Transverse colon (tissue), 4 donors: ENCODE data around the gene KIF12. TPM values are rescaled to one million over a fixed set of nuclear protein-coding genes. Genes with fewer than 3 reads are reported as not detected.
A peak's percentile ranks its signal among the peaks of the same experiment; 100 is the strongest.

ENCODE experiments used
- DNase-seq: peaks from one replicate; pipeline ENCODE4 v3.0.0-alpha.2; 2019
- H3K27ac ChIP-seq, 4 donors: fragments of 200-600 bp; sonication (generic); 2 replicates each; pipeline ENCODE4 v1.5.1; 2016 to 2018; ENCODE audit warnings: inconsistent platforms in 4 of 4
- H3K27me3 ChIP-seq: fragments of 200-600 bp; sonication (generic); 2 replicates; pipeline ENCODE4 v1.5.1; 2017; ENCODE audit warnings: inconsistent platforms
- H3K36me3 ChIP-seq, 4 donors: fragments of 200-600 bp; sonication (generic); 2 replicates each; pipeline ENCODE4 v1.5.1; 2017 to 2019; ENCODE audit warnings: inconsistent platforms in 4 of 4
- H3K4me1 ChIP-seq, 4 donors: fragments of 200-600 bp; sonication (generic); 2 replicates each; pipeline ENCODE4 v1.5.1; 2017 to 2020; ENCODE audit warnings: inconsistent platforms in 4 of 4
- H3K4me3 ChIP-seq, 4 donors: fragments of 200-600 bp; sonication (generic); 1 replicate in 1 of 4; 2 replicates in 3 of 4; pipeline versions ENCODE4 v1.5.1 to v1.6.1; 2017 to 2019; ENCODE audit warnings: inconsistent platforms in 4 of 4
- H3K9me3 ChIP-seq, 2 donors: fragments of 200-600 bp; sonication (generic); 2 replicates each; pipeline ENCODE4 v1.5.1; 2017 to 2019; ENCODE audit warnings: inconsistent platforms in 2 of 2
- CTCF ChIP-seq, 5 experiments: fragments of 200-600 bp in 3 of 5; fragments of 450-650 bp in 2 of 5; sonication (generic) in 3 of 5; IDR thresholded peaks; 1 replicate in 2 of 5; 2 replicates in 3 of 5; pipeline ENCODE4 v1.5.1; 2016 to 2017; ENCODE audit warnings: antibody characterized with exemption in 5 of 5, inconsistent platforms in 3 of 5, mild to moderate bottlenecking in 2 of 5, moderate library complexity in 1 of 5
- EP300 ChIP-seq: sonication (generic); formaldehyde crosslinking; IDR thresholded peaks from one replicate; pipeline ENCODE4 v1.6.1; 2017; ENCODE audit warnings: antibody characterized with exemption, low read depth
- POLR2A ChIP-seq: fragments of 450-650 bp; IDR thresholded peaks from one replicate; pipeline ENCODE4 v1.6.1; 2016; ENCODE audit warnings: antibody characterized with exemption, mild to moderate bottlenecking, moderate library complexity
- POLR2AphosphoS5 ChIP-seq, 3 donors: sonication (generic); formaldehyde crosslinking; IDR thresholded peaks; one replicate each; pipeline ENCODE4 v1.6.1; 2016; ENCODE audit warnings: antibody characterized with exemption in 3 of 3
- WGBS, 2 donors: methylation state at CpG; one replicate each; pipeline ENCODE4 v1.1.5; 2018; ENCODE audit warnings: low coverage in 1 of 2; 5-methylcytosine and 5-hydroxymethylcytosine counted together
- in situ Hi-C, 4 donors: fragments of 200-750 bp; cut with MboI; loops; one replicate each; pipeline versions ENCODE4 v1.15.0 to v1.15.1; 2017; ENCODE audit warnings: low sequenced_read_pairs in 3 of 4, low pct_ligation_motif_present in 1 of 4, low pct_unique_long_range_greater_than_20kb in 1 of 4
- intact Hi-C: fragments of 100-400 bp; cut with DNase I; formaldehyde crosslinking; loops from one replicate; pipeline ENCODE4 v1.15.1; 2023; ENCODE audit warnings: low total_unique reads
- total RNA-seq, 4 donors: library from RNA; depleted of rRNA; stranded (reverse); fragments of >200 nt; gene quantifications; one replicate each; pipeline ENCODE4 v1.1.0, GENCODE V29; 2016

KIF12 gene
- total RNA-seq, 4 donors from 2014 or later = 10.6 to 37.2 (median 20.0) TPM

GRCh38 chr9:114097613-114098020, 1.5 kb downstream of the KIF12 start:
- Histone ChIP-seq H3K9me3 (peaks cover 0 to 4% of the 10 kb centered on the region in 2 donors), H3K4me1 (peaks cover 5 to 22% (median 20%) of the 10 kb centered on the region in 4 donors), H3K27ac (peak overlapping the region; percentile 48 to 82 (median 60)), H3K36me3 (no peaks in the 10 kb centered on the region), H3K27me3 (peaks cover 18% of the 10 kb centered on the region), H3K4me3 (peak overlapping the region; percentile 16 to 56 (median 40))
- 26% methylated on average over 18 of the region's 18 CpGs; no CpG with 5 or more reads in 1 of the 2 donors for WGBS, 2 donors
- in situ Hi-C loops = loop anchor here in 1 of 4 donors (25.0 kb wide), 1 partner anchor 190 kb away; no protein-coding TSS in a partner anchor
- intact Hi-C loops = no loop called here
- TF ChIP-seq EP300 = no peak
- no peak for TF ChIP-seq POLR2AphosphoS5 (IDR thresholded peaks at IDR 0.05)
- no peak for TF ChIP-seq CTCF (IDR thresholded peaks at IDR 0.05)
- no peak for TF ChIP-seq POLR2A
- peak; percentile 72 for DNase-seq

GRCh38 chr9:114096866-114097612, 2.1 kb downstream of the KIF12 start:
- TF ChIP-seq EP300 = no peak
- TF ChIP-seq POLR2AphosphoS5 (IDR thresholded peaks at IDR 0.05) = no peak
- no peak for TF ChIP-seq POLR2A
- no peak for TF ChIP-seq CTCF (IDR thresholded peaks at IDR 0.05)
- Histone ChIP-seq H3K4me1 (peaks cover 5 to 22% (median 20%) of the 10 kb centered on the region in 4 donors), H3K27me3 (peaks cover 18% of the 10 kb centered on the region), H3K4me3 (no peak overlapping the region), H3K9me3 (peaks cover 0 to 2% of the 10 kb centered on the region in 2 donors), H3K27ac (peak overlapping the region in 1 of 4 donors; percentile 82), H3K36me3 (no peaks in the 10 kb centered on the region)
- in situ Hi-C loops (loop anchor here in 1 of 4 donors (25.0 kb wide), 1 partner anchor 190 kb away; no protein-coding TSS in a partner anchor), intact Hi-C loops (no loop called here)
- DNase-seq = no peak
- WGBS, 2 donors = 51% methylated on average over 14 of the region's 14 CpGs; no CpG with 5 or more reads in 1 of the 2 donors

- peaks cover 5 to 22% (median 20%) of the 10 kb centered on the region in 4 donors for H3K4me1 ChIP-seq
- intact Hi-C loops (no loop called here), in situ Hi-C loops (loop anchor here in 1 of 4 donors (25.0 kb wide), 1 partner anchor 191 kb away; no protein-coding TSS in a partner anchor)
- DNase-seq = no peak
- H3K27ac ChIP-seq = no peak overlapping the region
- peaks cover 18% of the 10 kb centered on the region for H3K27me3 ChIP-seq
- TF ChIP-seq POLR2AphosphoS5 (IDR thresholded peaks at IDR 0.05) (no peak), POLR2A (no peak), CTCF (IDR thresholded peaks at IDR 0.05) (no peak)
- H3K9me3 ChIP-seq = no peaks in the 10 kb centered on the region
- WGBS, 2 donors = 78% methylated on average over 9 of the region's 9 CpGs; no CpG with 5 or more reads in 1 of the 2 donors
- H3K36me3 ChIP-seq = no peaks in the 10 kb centered on the region
- H3K4me3 ChIP-seq = no peak overlapping the region
These were observed 3.0 kb downstream of the KIF12 start for GRCh38 chr9:114096041-114096511.

- WGBS, 2 donors = 93 to 100% methylated on average over 1 to 12 of the region's 12 CpGs
These were observed 4.1 kb downstream of the KIF12 start for GRCh38 chr9:114094971-114095370.

More at GRCh38 chr9:114094971-114095370, 4.1 kb downstream of the KIF12 start:
- intact Hi-C loops = no loop called here
- H3K9me3 ChIP-seq = no peaks in the 10 kb centered on the region
- TF ChIP-seq POLR2AphosphoS5 (IDR thresholded peaks at IDR 0.05) = no peak
- TF ChIP-seq EP300 = no peak
- TF ChIP-seq CTCF (IDR thresholded peaks at IDR 0.05) = no peak
- H3K4me1 ChIP-seq = peaks cover 5 to 22% (median 20%) of the 10 kb centered on the region in 4 donors
- DNase-seq = no peak
- H3K4me3 ChIP-seq = no peak overlapping the region
- H3K27ac ChIP-seq = no peak overlapping the region
- in situ Hi-C loops = loop anchor here in 1 of 4 donors (25.0 kb wide), 1 partner anchor 192 kb away; no protein-coding TSS in a partner anchor
- H3K27me3 ChIP-seq = peaks cover 18% of the 10 kb centered on the region
- H3K36me3 ChIP-seq = no peaks in the 10 kb centered on the region
